Endothelial cell of umbilical vein (primary cell): ENCODE measurements around the gene APBB2.

ENCODE experiments used
- POLR2A ChIP-seq: IDR thresholded peaks from 2 replicates; pipeline ENCODE4 v1.6.1; 2012; ENCODE audit warnings: low read depth, mild to moderate bottlenecking, control low read depth, low read length
- TF ChIP-seq, protein P1 (sequence below), 2 donors: IDR thresholded peaks; 1 replicate in 1 of 2; 2 replicates in 1 of 2; pipeline ENCODE4 v1.5.1; 2011; ENCODE audit warnings: low read length in 2 of 2, mild to moderate bottlenecking in 2 of 2, moderate library complexity in 2 of 2, control low read depth in 1 of 2, inconsistent platforms in 1 of 2, low read depth in 1 of 2; ENCODE audit not compliant: insufficient read depth in 1 of 2; ENCODE audit errors: extremely low read depth in 1 of 2

DNA sequence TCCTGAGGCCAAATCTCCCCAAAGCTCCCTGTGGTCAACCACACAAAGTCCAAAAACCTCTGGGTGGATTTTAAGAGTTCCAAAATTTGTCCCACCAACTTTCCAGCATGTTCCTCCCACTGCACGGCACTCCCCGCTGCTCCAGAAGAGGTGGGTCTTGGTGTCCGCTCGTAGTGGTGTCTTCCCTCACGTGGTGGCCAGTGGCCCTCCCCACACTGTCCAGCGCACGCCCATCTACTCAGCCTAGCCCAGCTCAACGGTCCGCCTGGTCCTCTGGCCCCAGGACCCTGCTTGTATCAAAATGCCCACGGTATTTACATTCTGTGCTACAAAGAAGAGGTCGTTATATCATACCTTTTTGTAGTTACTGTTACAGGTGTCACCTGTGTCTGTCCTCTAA is 381.1 kb downstream of the APBB2 start:
- no peak for TF ChIP-seq POLR2A
- TF ChIP-seq, protein P1, sequence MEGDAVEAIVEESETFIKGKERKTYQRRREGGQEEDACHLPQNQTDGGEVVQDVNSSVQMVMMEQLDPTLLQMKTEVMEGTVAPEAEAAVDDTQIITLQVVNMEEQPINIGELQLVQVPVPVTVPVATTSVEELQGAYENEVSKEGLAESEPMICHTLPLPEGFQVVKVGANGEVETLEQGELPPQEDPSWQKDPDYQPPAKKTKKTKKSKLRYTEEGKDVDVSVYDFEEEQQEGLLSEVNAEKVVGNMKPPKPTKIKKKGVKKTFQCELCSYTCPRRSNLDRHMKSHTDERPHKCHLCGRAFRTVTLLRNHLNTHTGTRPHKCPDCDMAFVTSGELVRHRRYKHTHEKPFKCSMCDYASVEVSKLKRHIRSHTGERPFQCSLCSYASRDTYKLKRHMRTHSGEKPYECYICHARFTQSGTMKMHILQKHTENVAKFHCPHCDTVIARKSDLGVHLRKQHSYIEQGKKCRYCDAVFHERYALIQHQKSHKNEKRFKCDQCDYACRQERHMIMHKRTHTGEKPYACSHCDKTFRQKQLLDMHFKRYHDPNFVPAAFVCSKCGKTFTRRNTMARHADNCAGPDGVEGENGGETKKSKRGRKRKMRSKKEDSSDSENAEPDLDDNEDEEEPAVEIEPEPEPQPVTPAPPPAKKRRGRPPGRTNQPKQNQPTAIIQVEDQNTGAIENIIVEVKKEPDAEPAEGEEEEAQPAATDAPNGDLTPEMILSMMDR (IDR thresholded peaks at IDR 0.05; ENCODE audit: extremely low read depth in 1 of 2, insufficient read depth in 1 of 2, low read depth in 1 of 2, low read length in 2 of 2), result no peak
